ENCODE data around the gene GALNT11. TPM values are rescaled to one million over a fixed set of nuclear protein-coding genes. Genes with fewer than 3 reads are reported as not detected.
"Not testable (repeated sequence)": the region's sequence is repeated elsewhere in the genome, so short reads cannot be mapped to it uniquely, and the experiment has no call there.

Gene GALNT11
- total RNA-seq, 2 experiments from 2014 or later = 17.6 to 17.8 TPM

DNA sequence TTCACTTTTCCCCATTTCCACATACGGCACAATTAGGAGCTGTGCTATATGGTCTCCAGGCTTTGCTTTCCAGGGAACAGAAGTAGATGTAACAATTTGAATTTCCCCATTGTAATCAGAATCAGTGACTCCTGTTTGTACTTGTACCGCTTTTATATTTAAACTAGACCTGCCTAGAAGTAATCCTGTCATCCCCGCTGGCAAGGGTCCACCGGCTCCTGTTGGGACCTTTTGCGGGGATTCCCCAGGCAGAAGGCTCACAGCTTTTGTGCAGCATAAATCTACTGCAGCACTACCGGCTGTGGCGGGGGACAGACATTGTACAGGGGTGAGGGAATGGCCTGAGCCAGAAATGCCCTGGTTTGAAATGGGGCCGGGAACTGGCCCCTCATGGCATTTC lies 17.6 kb downstream of the GALNT11 start:
- H3K27ac Mint-ChIP-seq, H3K4me3 Mint-ChIP-seq, H3K27me3 Mint-ChIP-seq, H3K4me1 Mint-ChIP-seq, DNase-seq, CTCF ChIA-PET, POLR2A ChIA-PET: not testable (repeated sequence)
- peaks cover 40% of the 10 kb centered on the region for H3K36me3 Mint-ChIP-seq (ENCODE audit: low read depth)
- peaks cover 43% of the 10 kb centered on the region for H3K9me3 Mint-ChIP-seq

GRCh38 chr7:152044909-152045308 lies 19.4 kb downstream of the GALNT11 start:
- H3K27ac Mint-ChIP-seq, POLR2A ChIA-PET, H3K4me3 Mint-ChIP-seq, H3K27me3 Mint-ChIP-seq, CTCF ChIA-PET, DNase-seq, H3K4me1 Mint-ChIP-seq: not testable (repeated sequence)
- Mint-ChIP-seq H3K9me3 (peaks cover 30% of the 10 kb centered on the region), H3K36me3 (ENCODE audit: low read depth) (peaks cover 36% of the 10 kb centered on the region)

GRCh38 chr7:152046531-152046930 lies 21.1 kb downstream of the GALNT11 start:
- peaks cover 23% of the 10 kb centered on the region for H3K9me3 Mint-ChIP-seq
- CTCF ChIA-PET = no interaction called here
- H3K36me3 Mint-ChIP-seq (ENCODE audit: low read depth) = peaks cover 30% of the 10 kb centered on the region
- POLR2A ChIA-PET = no interaction called here
- peaks cover 4% of the 10 kb centered on the region for H3K4me1 Mint-ChIP-seq
- no peak overlapping the region for H3K27ac Mint-ChIP-seq
- no peaks in the 10 kb centered on the region for H3K27me3 Mint-ChIP-seq
- no peak for DNase-seq
- H3K4me3 Mint-ChIP-seq = no peak overlapping the region

GRCh38 chr7:152048051-152048450 lies 22.6 kb downstream of the GALNT11 start:
- peaks cover 4% of the 10 kb centered on the region for H3K4me1 Mint-ChIP-seq
- DNase-seq = no peak
- H3K36me3 Mint-ChIP-seq (ENCODE audit: low read depth) = peaks cover 30% of the 10 kb centered on the region
- no peak overlapping the region for H3K27ac Mint-ChIP-seq
- H3K9me3 Mint-ChIP-seq = peaks cover 20% of the 10 kb centered on the region
- CTCF ChIA-PET = no interaction called here
- no peak overlapping the region for H3K4me3 Mint-ChIP-seq
- POLR2A ChIA-PET = no interaction called here
- no peaks in the 10 kb centered on the region for H3K27me3 Mint-ChIP-seq

DNA sequence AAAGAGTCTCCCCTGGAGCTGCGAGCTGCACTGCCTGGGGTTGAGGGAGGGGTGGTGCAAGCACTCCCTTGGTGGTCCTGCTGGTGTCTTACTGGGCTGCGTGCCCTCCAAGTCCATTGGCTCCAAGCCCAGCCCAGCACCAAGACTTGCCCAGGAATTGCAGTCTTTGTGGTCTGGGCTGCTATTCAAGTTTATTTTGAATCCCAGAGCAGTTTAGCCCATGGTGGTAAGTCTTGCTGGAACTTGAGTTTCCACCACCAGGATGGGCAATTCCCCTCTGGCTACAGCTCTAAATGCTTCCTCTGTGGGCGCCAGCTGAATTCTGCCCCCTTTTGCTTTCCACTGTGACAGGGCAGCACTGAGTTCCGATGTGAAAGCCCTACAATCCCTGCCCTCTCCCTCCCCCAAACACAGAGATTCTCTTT lies 25.1 kb downstream of the GALNT11 start:
- H3K4me1 Mint-ChIP-seq = peaks cover 4% of the 10 kb centered on the region
- H3K4me3 Mint-ChIP-seq = no peak overlapping the region
- no peaks in the 10 kb centered on the region for H3K27me3 Mint-ChIP-seq
- DNase-seq = no peak
- peaks cover 4% of the 10 kb centered on the region for H3K9me3 Mint-ChIP-seq
- peaks cover 17% of the 10 kb centered on the region for H3K36me3 Mint-ChIP-seq (ENCODE audit: low read depth)
- ChIA-PET POLR2A (no interaction called here), CTCF (no interaction called here)
- H3K27ac Mint-ChIP-seq = no peak overlapping the region

GRCh38 chr7:152051968-152052367 lies 26.5 kb downstream of the GALNT11 start:
- ChIA-PET CTCF (no interaction called here), POLR2A (no interaction called here)
- Mint-ChIP-seq H3K4me1 (no peaks in the 10 kb centered on the region), H3K4me3 (no peak overlapping the region), H3K27ac (no peak overlapping the region), H3K27me3 (no peaks in the 10 kb centered on the region), H3K36me3 (ENCODE audit: low read depth) (peaks cover 5% of the 10 kb centered on the region), H3K9me3 (no peaks in the 10 kb centered on the region)
- DNase-seq = no peak

- Mint-ChIP-seq H3K4me1 (no peaks in the 10 kb centered on the region), H3K4me3 (no peak overlapping the region), H3K9me3 (no peaks in the 10 kb centered on the region), H3K27me3 (no peaks in the 10 kb centered on the region), H3K36me3 (ENCODE audit: low read depth) (peaks cover 7% of the 10 kb centered on the region), H3K27ac (no peak overlapping the region)
- CTCF ChIA-PET = no interaction called here
- no peak for DNase-seq
- POLR2A ChIA-PET = no interaction called here
These were observed 27.3 kb downstream of the GALNT11 start for GRCh38 chr7:152052771-152053170.

GRCh38 chr7:152054367-152055230 lies 29.1 kb downstream of the GALNT11 start:
- ChIA-PET CTCF (interaction anchor here (0.7 kb wide), 2 partner anchors 27 to 363 kb away, joined by 3 read pairs; no protein-coding TSS in a partner anchor), POLR2A (no interaction called here)
- H3K9me3 Mint-ChIP-seq = no peaks in the 10 kb centered on the region
- DNase-seq = no peak
- no peak overlapping the region for H3K27ac Mint-ChIP-seq
- no peaks in the 10 kb centered on the region for H3K4me1 Mint-ChIP-seq
- peaks cover 10% of the 10 kb centered on the region for H3K36me3 Mint-ChIP-seq (ENCODE audit: low read depth)
- H3K4me3 Mint-ChIP-seq = no peak overlapping the region
- H3K27me3 Mint-ChIP-seq = no peaks in the 10 kb centered on the region

GRCh38 chr7:152056621-152057274 lies 31.3 kb downstream of the GALNT11 start:
- no peak overlapping the region for H3K4me3 Mint-ChIP-seq
- ChIA-PET CTCF (no interaction called here), POLR2A (no interaction called here)
- no peak overlapping the region for H3K27ac Mint-ChIP-seq
- no peak for DNase-seq
- H3K27me3 Mint-ChIP-seq = no peaks in the 10 kb centered on the region
- H3K9me3 Mint-ChIP-seq = peaks cover 2% of the 10 kb centered on the region
- peaks cover 12% of the 10 kb centered on the region for H3K36me3 Mint-ChIP-seq (ENCODE audit: low read depth)
- H3K4me1 Mint-ChIP-seq = no peaks in the 10 kb centered on the region

- Mint-ChIP-seq H3K4me1 (no peaks in the 10 kb centered on the region), H3K27me3 (no peaks in the 10 kb centered on the region), H3K36me3 (ENCODE audit: low read depth) (peaks cover 30% of the 10 kb centered on the region), H3K4me3 (no peak overlapping the region), H3K27ac (no peak overlapping the region), H3K9me3 (peaks cover 8% of the 10 kb centered on the region)
- no peak for DNase-seq
- CTCF ChIA-PET = no interaction called here
- POLR2A ChIA-PET = no interaction called here
These were observed 33.8 kb downstream of the GALNT11 start for GRCh38 chr7:152059311-152059710.

GRCh38 chr7:152061086-152061485 lies 35.6 kb downstream of the GALNT11 start:
- POLR2A ChIA-PET, DNase-seq, H3K4me1 Mint-ChIP-seq, CTCF ChIA-PET, H3K27ac Mint-ChIP-seq, H3K27me3 Mint-ChIP-seq, H3K4me3 Mint-ChIP-seq: not testable (repeated sequence)
- Mint-ChIP-seq H3K36me3 (ENCODE audit: low read depth) (peaks cover 38% of the 10 kb centered on the region), H3K9me3 (peaks cover 13% of the 10 kb centered on the region)

GRCh38 chr7:152063192-152063591 lies 37.7 kb downstream of the GALNT11 start:
- peaks cover 14% of the 10 kb centered on the region for H3K4me1 Mint-ChIP-seq
- H3K27me3 Mint-ChIP-seq, H3K27ac Mint-ChIP-seq, H3K4me3 Mint-ChIP-seq, CTCF ChIA-PET, DNase-seq, POLR2A ChIA-PET: not testable (repeated sequence)
- peaks cover 15% of the 10 kb centered on the region for H3K9me3 Mint-ChIP-seq
- H3K36me3 Mint-ChIP-seq (ENCODE audit: low read depth) = peaks cover 34% of the 10 kb centered on the region

DNA sequence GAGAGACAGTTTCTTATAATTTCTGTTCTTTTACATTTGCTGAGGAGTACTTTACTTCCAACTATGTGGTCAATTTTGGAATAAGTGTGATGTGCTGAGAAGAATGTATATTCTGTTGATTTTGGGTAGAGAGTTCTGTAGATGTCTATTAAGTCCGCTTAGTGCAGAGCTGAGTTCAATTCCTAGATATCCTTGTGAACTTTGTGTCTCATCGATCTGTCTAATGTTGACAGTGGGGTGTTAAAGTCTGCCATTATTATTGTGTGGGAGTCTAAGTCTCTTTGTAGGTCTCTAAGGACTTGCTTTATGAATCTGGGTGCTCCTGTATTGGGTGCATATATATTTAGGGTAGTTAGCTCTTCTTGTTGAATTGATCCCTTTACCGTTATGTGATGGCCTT lies 38.3 kb downstream of the GALNT11 start:
- H3K27me3 Mint-ChIP-seq, DNase-seq, H3K4me3 Mint-ChIP-seq, H3K27ac Mint-ChIP-seq, POLR2A ChIA-PET, CTCF ChIA-PET: not testable (repeated sequence)
- Mint-ChIP-seq H3K4me1 (peaks cover 14% of the 10 kb centered on the region), H3K36me3 (ENCODE audit: low read depth) (peaks cover 30% of the 10 kb centered on the region), H3K9me3 (peaks cover 15% of the 10 kb centered on the region)

Data from activated CD4-positive, alpha-beta memory T cell treated with anti-CD3 and anti-CD28 coated beads, Interleukin-2, amount 10 ng/mL, durations not matched to agents 7 days and 5 days (primary cell).